LNCAP (cell line): ENCODE data around the gene TMEM161B.

ENCODE experiments used
- TF ChIP-seq, protein P1 (sequence below): fragments of 450-650 bp; IDR thresholded peaks from 2 replicates; pipeline ENCODE4 v1.5.1; 2017; ENCODE audit warnings: mild to moderate bottlenecking

The TMEM161B gene

DNA sequence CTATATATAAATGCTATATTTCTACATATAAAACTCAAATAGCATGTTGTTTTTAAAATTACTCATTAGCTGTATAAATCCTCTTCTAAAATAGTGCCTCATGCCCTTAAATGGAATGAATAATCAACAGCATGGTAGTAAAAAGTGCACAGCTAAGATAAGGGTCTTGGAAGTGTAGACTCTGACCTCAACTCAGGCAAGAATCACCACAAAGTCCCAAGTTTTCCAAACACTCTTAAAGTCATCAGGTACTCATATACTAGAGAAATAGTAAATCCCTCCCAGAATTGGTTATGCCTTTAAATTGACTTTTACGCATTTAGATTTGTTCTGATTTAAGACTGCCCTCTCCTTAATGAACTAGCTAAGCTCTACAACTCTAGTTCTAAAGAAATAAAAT is 113.8 kb downstream of the TMEM161B start:
- TF ChIP-seq, protein P1, sequence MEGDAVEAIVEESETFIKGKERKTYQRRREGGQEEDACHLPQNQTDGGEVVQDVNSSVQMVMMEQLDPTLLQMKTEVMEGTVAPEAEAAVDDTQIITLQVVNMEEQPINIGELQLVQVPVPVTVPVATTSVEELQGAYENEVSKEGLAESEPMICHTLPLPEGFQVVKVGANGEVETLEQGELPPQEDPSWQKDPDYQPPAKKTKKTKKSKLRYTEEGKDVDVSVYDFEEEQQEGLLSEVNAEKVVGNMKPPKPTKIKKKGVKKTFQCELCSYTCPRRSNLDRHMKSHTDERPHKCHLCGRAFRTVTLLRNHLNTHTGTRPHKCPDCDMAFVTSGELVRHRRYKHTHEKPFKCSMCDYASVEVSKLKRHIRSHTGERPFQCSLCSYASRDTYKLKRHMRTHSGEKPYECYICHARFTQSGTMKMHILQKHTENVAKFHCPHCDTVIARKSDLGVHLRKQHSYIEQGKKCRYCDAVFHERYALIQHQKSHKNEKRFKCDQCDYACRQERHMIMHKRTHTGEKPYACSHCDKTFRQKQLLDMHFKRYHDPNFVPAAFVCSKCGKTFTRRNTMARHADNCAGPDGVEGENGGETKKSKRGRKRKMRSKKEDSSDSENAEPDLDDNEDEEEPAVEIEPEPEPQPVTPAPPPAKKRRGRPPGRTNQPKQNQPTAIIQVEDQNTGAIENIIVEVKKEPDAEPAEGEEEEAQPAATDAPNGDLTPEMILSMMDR, result no peak

DNA sequence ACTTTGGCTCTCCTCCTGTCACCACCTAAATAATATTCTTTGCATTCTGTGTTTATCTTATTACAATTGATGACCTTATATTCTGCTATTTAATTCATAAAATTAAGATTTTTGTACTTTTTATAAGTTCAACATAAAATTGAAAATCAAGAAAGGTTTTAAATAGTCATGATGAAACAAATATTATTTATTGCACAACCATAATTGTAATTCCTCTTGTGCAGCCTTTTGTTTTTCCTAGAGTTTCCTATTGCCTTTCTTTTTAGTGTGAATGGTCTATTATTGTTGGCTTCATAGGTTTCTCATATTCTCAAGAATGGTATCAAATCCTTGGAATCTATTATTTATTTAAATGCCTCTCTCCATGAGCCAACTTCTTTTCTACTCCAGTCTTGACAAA is 117.9 kb downstream of the TMEM161B start:
- TF ChIP-seq, protein P1, result no peak

DNA sequence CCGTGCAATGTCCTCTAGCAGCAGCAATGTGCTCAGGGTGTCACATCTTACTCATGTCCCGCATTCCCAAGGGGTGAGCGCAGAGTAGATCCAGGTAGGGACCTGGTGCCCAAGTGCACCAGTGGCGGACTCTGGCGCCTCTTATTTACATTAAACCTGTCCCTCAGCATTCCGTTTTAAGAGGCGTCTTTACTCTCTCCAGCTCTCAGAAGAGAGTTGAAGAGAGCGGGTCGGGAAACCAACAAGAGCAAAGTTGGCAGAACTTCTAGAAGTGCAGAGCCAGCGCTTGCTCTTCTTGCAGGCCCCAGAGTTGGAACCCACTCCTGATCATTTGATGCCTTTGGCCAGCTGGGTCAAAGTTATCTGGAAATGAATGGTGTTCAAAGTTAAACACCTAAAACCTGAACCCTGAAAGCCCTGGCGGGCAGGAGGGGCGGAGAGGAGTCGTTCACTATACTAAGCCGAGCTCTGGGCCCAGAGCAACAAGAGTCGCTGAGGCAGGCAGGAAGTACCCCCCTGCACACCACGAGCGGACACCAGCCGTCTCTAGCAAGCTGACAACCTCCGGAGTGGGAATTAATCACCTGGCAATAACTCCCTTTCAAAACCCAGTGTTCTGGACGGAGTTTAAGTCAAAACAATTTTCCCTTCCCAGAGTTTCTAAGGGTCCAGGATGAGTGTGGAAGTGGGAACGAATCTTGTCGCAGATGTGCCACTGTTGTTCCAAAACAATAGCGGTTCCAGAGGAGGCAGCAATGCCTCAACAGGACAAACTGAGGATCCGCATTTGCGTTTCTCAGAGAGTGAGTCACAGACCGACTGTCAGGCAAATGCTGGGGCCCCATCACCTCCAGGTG is 122.8 kb downstream of the TMEM161B start:
- TF ChIP-seq, protein P1, result no peak

- TF ChIP-seq, protein P1, result no peak
Measured at GRCh38 chr5:88145221-88145610, 123.4 kb downstream of the TMEM161B start.
